Measurements from ENCODE around the gene PHACTR3. TPM values are rescaled to one million over a fixed set of nuclear protein-coding genes. Genes with fewer than 3 reads are reported as not detected.

Gene PHACTR3
- total RNA-seq, 1 experiment from 2014 or later, result not detected

- Histone ChIP-seq H3K27me3 (ENCODE audit: low read length) (no peaks in the 10 kb centered on the region), H3K9ac (ENCODE audit: low read length) (no peak overlapping the region), H3K9me3 (ENCODE audit: low read length) (no peaks in the 10 kb centered on the region), H3K4me3 (ENCODE audit: low read length) (no peak overlapping the region), H3K27ac (ENCODE audit: low read length) (no peak overlapping the region), H3K9me2 (replicated peaks; ENCODE audit: insufficient read depth, low read length) (no peaks in the 10 kb centered on the region), H3K4me2 (ENCODE audit: low read depth, low read length, poor library complexity, severe bottlenecking) (no peak overlapping the region), H4K20me1 (ENCODE audit: insufficient read depth, low read depth, low read length) (no peaks in the 10 kb centered on the region), H3K36me3 (ENCODE audit: insufficient read depth, low read length) (no peaks in the 10 kb centered on the region), H3K4me1 (ENCODE audit: low read length) (no peaks in the 10 kb centered on the region), H2AFZ (ENCODE audit: low read length) (no peak overlapping the region), H3K79me2 (ENCODE audit: low read length) (no peaks in the 10 kb centered on the region)
- no peak for DNase-seq
Observed at GRCh38 chr20:59807909-59808728, 203.8 kb downstream of the PHACTR3 start.

GRCh38 chr20:59808729-59809381 lies 204.5 kb downstream of the PHACTR3 start:
- Histone ChIP-seq H3K27me3 (ENCODE audit: low read length) (no peaks in the 10 kb centered on the region), H2AFZ (ENCODE audit: low read length) (no peak overlapping the region), H3K4me1 (ENCODE audit: low read length) (no peaks in the 10 kb centered on the region), H3K36me3 (ENCODE audit: insufficient read depth, low read length) (no peaks in the 10 kb centered on the region), H3K9me3 (ENCODE audit: low read length) (no peaks in the 10 kb centered on the region), H3K4me3 (ENCODE audit: low read length) (no peak overlapping the region), H3K9ac (ENCODE audit: low read length) (no peak overlapping the region), H3K79me2 (ENCODE audit: low read length) (no peaks in the 10 kb centered on the region), H3K9me2 (replicated peaks; ENCODE audit: insufficient read depth, low read length) (no peaks in the 10 kb centered on the region), H3K4me2 (ENCODE audit: low read depth, low read length, poor library complexity, severe bottlenecking) (no peak overlapping the region), H3K27ac (ENCODE audit: low read length) (no peak overlapping the region), H4K20me1 (ENCODE audit: insufficient read depth, low read depth, low read length) (no peaks in the 10 kb centered on the region)
- DNase-seq, result no peak

- Histone ChIP-seq H3K9me3 (ENCODE audit: low read length) (no peaks in the 10 kb centered on the region), H3K36me3 (ENCODE audit: insufficient read depth, low read length) (no peaks in the 10 kb centered on the region), H3K27ac (ENCODE audit: low read length) (no peak overlapping the region), H3K4me2 (ENCODE audit: low read depth, low read length, poor library complexity, severe bottlenecking) (no peak overlapping the region), H3K27me3 (ENCODE audit: low read length) (no peaks in the 10 kb centered on the region), H3K9ac (ENCODE audit: low read length) (no peak overlapping the region), H4K20me1 (ENCODE audit: insufficient read depth, low read depth, low read length) (no peaks in the 10 kb centered on the region), H3K4me3 (ENCODE audit: low read length) (no peak overlapping the region), H3K79me2 (ENCODE audit: low read length) (no peaks in the 10 kb centered on the region), H3K4me1 (ENCODE audit: low read length) (no peaks in the 10 kb centered on the region), H3K9me2 (replicated peaks; ENCODE audit: insufficient read depth, low read length) (no peaks in the 10 kb centered on the region), H2AFZ (ENCODE audit: low read length) (no peak overlapping the region)
- DNase-seq, result no peak
Observed at GRCh38 chr20:59809630-59810448, 205.5 kb downstream of the PHACTR3 start.

- no peaks in the 10 kb centered on the region for H3K9me3 ChIP-seq (ENCODE audit: low read length)
- no peak overlapping the region for H3K9ac ChIP-seq (ENCODE audit: low read length)
- no peak overlapping the region for H3K27ac ChIP-seq (ENCODE audit: low read length)
- H3K4me1 ChIP-seq (ENCODE audit: low read length), result no peaks in the 10 kb centered on the region
- H4K20me1 ChIP-seq (ENCODE audit: insufficient read depth, low read depth, low read length), result no peaks in the 10 kb centered on the region
- no peaks in the 10 kb centered on the region for H3K79me2 ChIP-seq (ENCODE audit: low read length)
- H3K4me2 ChIP-seq (ENCODE audit: low read depth, low read length, poor library complexity, severe bottlenecking), result no peak overlapping the region
- no peaks in the 10 kb centered on the region for H3K36me3 ChIP-seq (ENCODE audit: insufficient read depth, low read length)
- no peak for DNase-seq
- H3K9me2 ChIP-seq (replicated peaks; ENCODE audit: insufficient read depth, low read length), result no peaks in the 10 kb centered on the region
- H2AFZ ChIP-seq (ENCODE audit: low read length), result no peak overlapping the region
- H3K27me3 ChIP-seq (ENCODE audit: low read length), result no peaks in the 10 kb centered on the region
- H3K4me3 ChIP-seq (ENCODE audit: low read length), result no peak overlapping the region
Observed at GRCh38 chr20:59810449-59811187, 206.3 kb downstream of the PHACTR3 start.

GRCh38 chr20:59811681-59812171 lies 207.4 kb downstream of the PHACTR3 start:
- Histone ChIP-seq H3K9me2 (replicated peaks; ENCODE audit: insufficient read depth, low read length) (no peaks in the 10 kb centered on the region), H3K9me3 (ENCODE audit: low read length) (no peaks in the 10 kb centered on the region), H3K9ac (ENCODE audit: low read length) (no peak overlapping the region), H4K20me1 (ENCODE audit: insufficient read depth, low read depth, low read length) (no peaks in the 10 kb centered on the region), H3K4me1 (ENCODE audit: low read length) (no peaks in the 10 kb centered on the region), H3K36me3 (ENCODE audit: insufficient read depth, low read length) (no peaks in the 10 kb centered on the region), H2AFZ (ENCODE audit: low read length) (no peak overlapping the region), H3K27ac (ENCODE audit: low read length) (no peak overlapping the region), H3K4me2 (ENCODE audit: low read depth, low read length, poor library complexity, severe bottlenecking) (no peak overlapping the region), H3K4me3 (ENCODE audit: low read length) (no peak overlapping the region), H3K27me3 (ENCODE audit: low read length) (no peaks in the 10 kb centered on the region), H3K79me2 (ENCODE audit: low read length) (no peaks in the 10 kb centered on the region)
- no peak for DNase-seq

- Histone ChIP-seq H3K4me2 (ENCODE audit: low read depth, low read length, poor library complexity, severe bottlenecking) (no peak overlapping the region), H3K9me3 (ENCODE audit: low read length) (no peaks in the 10 kb centered on the region), H4K20me1 (ENCODE audit: insufficient read depth, low read depth, low read length) (no peaks in the 10 kb centered on the region), H3K4me1 (ENCODE audit: low read length) (no peaks in the 10 kb centered on the region), H3K9me2 (replicated peaks; ENCODE audit: insufficient read depth, low read length) (no peaks in the 10 kb centered on the region), H2AFZ (ENCODE audit: low read length) (no peak overlapping the region), H3K9ac (ENCODE audit: low read length) (no peak overlapping the region), H3K4me3 (ENCODE audit: low read length) (no peak overlapping the region), H3K79me2 (ENCODE audit: low read length) (no peaks in the 10 kb centered on the region), H3K27me3 (ENCODE audit: low read length) (no peaks in the 10 kb centered on the region), H3K27ac (ENCODE audit: low read length) (no peak overlapping the region), H3K36me3 (ENCODE audit: insufficient read depth, low read length) (no peaks in the 10 kb centered on the region)
- no peak for DNase-seq
Observed at GRCh38 chr20:59812286-59813125, 208.2 kb downstream of the PHACTR3 start.

GRCh38 chr20:59813126-59813947 lies 209.0 kb downstream of the PHACTR3 start:
- no peak overlapping the region for H3K4me3 ChIP-seq (ENCODE audit: low read length)
- no peak overlapping the region for H3K27ac ChIP-seq (ENCODE audit: low read length)
- no peaks in the 10 kb centered on the region for H3K27me3 ChIP-seq (ENCODE audit: low read length)
- no peaks in the 10 kb centered on the region for H4K20me1 ChIP-seq (ENCODE audit: insufficient read depth, low read depth, low read length)
- H2AFZ ChIP-seq (ENCODE audit: low read length), result no peak overlapping the region
- H3K9me2 ChIP-seq (replicated peaks; ENCODE audit: insufficient read depth, low read length), result no peaks in the 10 kb centered on the region
- DNase-seq, result no peak
- H3K36me3 ChIP-seq (ENCODE audit: insufficient read depth, low read length), result no peaks in the 10 kb centered on the region
- H3K4me2 ChIP-seq (ENCODE audit: low read depth, low read length, poor library complexity, severe bottlenecking), result no peak overlapping the region
- H3K9ac ChIP-seq (ENCODE audit: low read length), result no peak overlapping the region
- H3K79me2 ChIP-seq (ENCODE audit: low read length), result no peaks in the 10 kb centered on the region
- no peaks in the 10 kb centered on the region for H3K4me1 ChIP-seq (ENCODE audit: low read length)
- H3K9me3 ChIP-seq (ENCODE audit: low read length), result no peaks in the 10 kb centered on the region
